ENCODE results near the gene STX10.
"Not testable (repeated sequence)": the region's sequence is repeated elsewhere in the genome, so short reads cannot be mapped to it uniquely, and the experiment has no call there.

Gene STX10

GRCh38 chr19:13150187-13150930, at the start of gene STX10, which contains the start of gene IER2:
TSS of gene STX10 (minus strand) at chr19:13150375. CDS start at chr19:13150173, 202 bp downstream.
TSS of gene IER2 (plus strand) at chr19:13150411. CDS start at chr19:13153187, 2,776 bp downstream.
- DNase-seq (peak; percentile 90 to 95), ATAC-seq (peak; percentile 54)
- Mint-ChIP-seq H3K27me3 (no peaks in the 10 kb centered on the region), H3K9me3 (no peaks in the 10 kb centered on the region), H3K27ac (peak within 1 kb of the TSS; percentile 93 to 100), H3K4me1 (peaks cover 32% of the 10 kb centered on the region), H3K4me3 (peak within 1 kb of the TSS; percentile 93 to 97)

- H3K27ac Mint-ChIP-seq: peak overlapping the region in 1 of 2 donors; percentile 55
- ATAC-seq: no peak
- H3K9me3 Mint-ChIP-seq: no peaks in the 10 kb centered on the region
- H3K4me1 Mint-ChIP-seq: peaks cover 30% of the 10 kb centered on the region
- DNase-seq: no peak
- no peak overlapping the region for H3K4me3 Mint-ChIP-seq
- H3K27me3 Mint-ChIP-seq: no peaks in the 10 kb centered on the region
Measured at GRCh38 chr19:13198634-13199033, 48.5 kb upstream of the STX10 start.

GRCh38 chr19:13195678-13196077, 45.5 kb upstream of the STX10 start:
- no peak overlapping the region for H3K27ac Mint-ChIP-seq
- H3K9me3 Mint-ChIP-seq: no peaks in the 10 kb centered on the region
- ATAC-seq (no peak), DNase-seq (peak in 1 of 2 donors; percentile 36)
- H3K4me3 Mint-ChIP-seq: no peak overlapping the region
- peaks cover 43% of the 10 kb centered on the region for H3K4me1 Mint-ChIP-seq
- no peaks in the 10 kb centered on the region for H3K27me3 Mint-ChIP-seq

- H3K27ac Mint-ChIP-seq: no peak overlapping the region
- peaks cover 58% of the 10 kb centered on the region for H3K4me1 Mint-ChIP-seq
- ATAC-seq (no peak), DNase-seq (no peak)
- H3K27me3 Mint-ChIP-seq: no peaks in the 10 kb centered on the region
- no peaks in the 10 kb centered on the region for H3K9me3 Mint-ChIP-seq
- H3K4me3 Mint-ChIP-seq: peak overlapping the region in 1 of 2 donors; percentile 21
Measured at GRCh38 chr19:13190781-13191540, 40.8 kb upstream of the STX10 start.

- no peaks in the 10 kb centered on the region for H3K27me3 Mint-ChIP-seq
- H3K4me3 Mint-ChIP-seq: no peak overlapping the region
- H3K4me1 Mint-ChIP-seq: peaks cover 50% of the 10 kb centered on the region
- DNase-seq (no peak), ATAC-seq (no peak)
- no peak overlapping the region for H3K27ac Mint-ChIP-seq
- H3K9me3 Mint-ChIP-seq: no peaks in the 10 kb centered on the region
Measured at GRCh38 chr19:13189600-13189999, 39.4 kb upstream of the STX10 start.

GRCh38 chr19:13187419-13187818, 37.2 kb upstream of the STX10 start:
- Mint-ChIP-seq H3K27me3 (no peaks in the 10 kb centered on the region), H3K4me1 (peaks cover 41% of the 10 kb centered on the region), H3K4me3 (no peak overlapping the region), H3K27ac (peak overlapping the region in 1 of 2 donors; percentile 79), H3K9me3 (no peaks in the 10 kb centered on the region)
- DNase-seq (no peak), ATAC-seq (no peak)

- not testable (repeated sequence) for H3K4me3 Mint-ChIP-seq, H3K27ac Mint-ChIP-seq, H3K27me3 Mint-ChIP-seq, ATAC-seq, H3K9me3 Mint-ChIP-seq, DNase-seq
- H3K4me1 Mint-ChIP-seq: peaks cover 47% of the 10 kb centered on the region
Measured at GRCh38 chr19:13186688-13187087, 36.5 kb upstream of the STX10 start.

GRCh38 chr19:13185763-13186657, 35.8 kb upstream of the STX10 start:
- ATAC-seq, H3K27ac Mint-ChIP-seq: not testable (repeated sequence)

GRCh38 chr19:13184926-13185325, 34.8 kb upstream of the STX10 start:
- DNase-seq, ATAC-seq, H3K4me3 Mint-ChIP-seq, H3K9me3 Mint-ChIP-seq, H3K27ac Mint-ChIP-seq, H3K27me3 Mint-ChIP-seq: not testable (repeated sequence)
- H3K4me1 Mint-ChIP-seq: peaks cover 54% of the 10 kb centered on the region

More at GRCh38 chr19:13185763-13186657, 35.8 kb upstream of the STX10 start:
- H3K9me3 Mint-ChIP-seq, H3K4me3 Mint-ChIP-seq, DNase-seq, H3K27me3 Mint-ChIP-seq: not testable (repeated sequence)
- H3K4me1 Mint-ChIP-seq: peaks cover 45% of the 10 kb centered on the region

GRCh38 chr19:13181747-13182388, 31.7 kb upstream of the STX10 start:
- Mint-ChIP-seq H3K4me3 (peak overlapping the region; percentile 66 to 67), H3K27me3 (no peaks in the 10 kb centered on the region), H3K27ac (peak overlapping the region; percentile 89 to 90), H3K4me1 (peaks cover 41% of the 10 kb centered on the region), H3K9me3 (no peaks in the 10 kb centered on the region)
- peak; percentile 90 for ATAC-seq
- DNase-seq: peak; percentile 48 to 56

GRCh38 chr19:13178291-13178690, 28.1 kb upstream of the STX10 start:
- not testable (repeated sequence) for ATAC-seq, DNase-seq, H3K27ac Mint-ChIP-seq, H3K27me3 Mint-ChIP-seq, H3K4me3 Mint-ChIP-seq, H3K9me3 Mint-ChIP-seq
- H3K4me1 Mint-ChIP-seq: peaks cover 41% of the 10 kb centered on the region

GRCh38 chr19:13177584-13177983, 27.4 kb upstream of the STX10 start:
- not testable (repeated sequence) for ATAC-seq, DNase-seq, H3K9me3 Mint-ChIP-seq, H3K27me3 Mint-ChIP-seq, H3K27ac Mint-ChIP-seq, H3K4me3 Mint-ChIP-seq
- peaks cover 49% of the 10 kb centered on the region for H3K4me1 Mint-ChIP-seq

GRCh38 chr19:13176345-13176744, 26.2 kb upstream of the STX10 start:
- Mint-ChIP-seq H3K4me1 (peaks cover 52% of the 10 kb centered on the region), H3K4me3 (no peak overlapping the region), H3K27ac (no peak overlapping the region), H3K9me3 (no peaks in the 10 kb centered on the region), H3K27me3 (no peaks in the 10 kb centered on the region)
- DNase-seq: no peak
- ATAC-seq: no peak

- H3K4me1 Mint-ChIP-seq: peaks cover 65% of the 10 kb centered on the region
- no peaks in the 10 kb centered on the region for H3K9me3 Mint-ChIP-seq
- H3K27me3 Mint-ChIP-seq: no peaks in the 10 kb centered on the region
- DNase-seq (no peak), ATAC-seq (no peak)
- peak overlapping the region; percentile 86 to 96 for H3K4me3 Mint-ChIP-seq
- peak overlapping the region; percentile 98 for H3K27ac Mint-ChIP-seq
Measured at GRCh38 chr19:13173139-13173737, 23.1 kb upstream of the STX10 start.

Measured in stimulated activated naive CD8-positive, alpha-beta T cell treated with anti-CD3 and anti-CD28 coated beads, Interleukin-15, amount 100 ng/mL, for 72 hours (primary cell).